Heart right ventricle (tissue), 16 donors: ENCODE measurements around the gene TCF7L2. TPM values are rescaled to one million over a fixed set of nuclear protein-coding genes. Genes with fewer than 3 reads are reported as not detected.

Experiments used
- ATAC-seq, 8 donors: fragments of 200-7000 bp; cut with Tn5 transposase; one replicate each; pipeline ENCODE4 v1.9.1; 2020; ENCODE audit warnings: mild to moderate bottlenecking in 8 of 8, moderate library complexity in 8 of 8, moderate number of reproducible peaks in 1 of 8
- DNase-seq, 2 donors: peaks; one replicate each; pipeline ENCODE4 v3.0.0-alpha.2; 2020
- H3K27ac ChIP-seq, 10 donors: fragments of 200-600 bp; sonication (generic) in 2 of 10; one replicate each; pipeline versions ENCODE4 v1.5.0 to v1.8.0; 2020 to 2022; ENCODE audit warnings: mild to moderate bottlenecking in 3 of 10
- H3K27me3 ChIP-seq, 7 donors: fragments of 200-600 bp; one replicate each; pipeline ENCODE4 v1.8.0; 2021 to 2022; ENCODE audit warnings: mild to moderate bottlenecking in 2 of 7
- H3K36me3 ChIP-seq, 9 donors: fragments of 200-600 bp; sonication (generic) in 1 of 9; one replicate each; pipeline versions ENCODE4 v1.5.0 to v1.8.0; 2020 to 2022; ENCODE audit warnings: mild to moderate bottlenecking in 2 of 9
- H3K4me1 ChIP-seq, 9 donors: fragments of 200-600 bp; sonication (generic) in 1 of 9; one replicate each; pipeline versions ENCODE4 v1.5.0 to v1.8.0; 2020 to 2022; ENCODE audit warnings: mild to moderate bottlenecking in 4 of 9
- H3K4me3 ChIP-seq, 10 donors: fragments of 200-600 bp; sonication (generic) in 2 of 10; one replicate each; pipeline versions ENCODE4 v1.5.0 to v1.8.0; 2020 to 2022; ENCODE audit warnings: mild to moderate bottlenecking in 7 of 10, moderate library complexity in 2 of 10
- H3K9me3 ChIP-seq, 11 donors: fragments of 200-600 bp in 10 of 11; sonication (generic) in 2 of 11; one replicate each; pipeline versions ENCODE4 v1.5.0 to v1.8.0; 2013 to 2022; ENCODE audit warnings: mild to moderate bottlenecking in 2 of 11, control low read depth in 1 of 11, moderate library complexity in 1 of 11
- WGBS, 2 donors: extraction: QIAGEN DNeasy Blood & Tissue Kit; methylation state at CpG; one replicate each; pipeline ENCODE4 v1.1.7; 2013; ENCODE audit warnings: inconsistent platforms in 1 of 2; 5-methylcytosine and 5-hydroxymethylcytosine counted together
- intact Hi-C, 10 donors: fragments of 100-400 bp; cut with DNase I; formaldehyde crosslinking; loops; one replicate each; pipeline versions ENCODE4 v1.11.1 to v1.14.2; 2022
- polyA plus RNA-seq, 2 donors: library from polyadenylated mRNA; stranded (reverse); fragments of 200-250 nt; gene quantifications; one replicate each; pipeline ENCODE4 v1.2.3, GENCODE V29; 2013
- total RNA-seq, 10 donors: library from RNA; stranded (reverse); fragmentation: NEBNext Ultra II Directional in 3 of 10; extraction: Animal tissue kit (Norgen Biotek cat#: 25700) in 3 of 10; gene quantifications; one replicate each; pipeline versions ENCODE4 v1.2.1 to v1.2.4, GENCODE V29; 2021 to 2023
- TF ChIP-seq, protein P1 (sequence below), 9 donors: fragments of 200-600 bp; sonication (generic) in 2 of 9; IDR thresholded peaks; one replicate each; pipeline versions ENCODE4 v1.5.0 to v1.8.0; 2021 to 2022; ENCODE audit warnings: antibody characterized with exemption in 9 of 9, mild to moderate bottlenecking in 5 of 9, moderate library complexity in 1 of 9
- donor health status: Arrhythmogenic right ventricular cardiomyopathy.
- donor health status: ischemic (EF 13 %, LVEDD 7.1; RV severe dilation, severe dysfunction).
- donor health status: healthy with polysubstance abuse.
- donor health status: DM: no; HTN: yes; CAD: no.
- donor health status: DM: no; HTN: no; CAD: no.
- donor health status: ischemic (EF 25% LVEDD 6.9; RV normal size, moderate dysfunction).
- donor health status: ischemic (EF 25% LVEDD 5.7; RV mildly dilated, moderate dysfunction).
- donor health status: healthy.
- donor health status: DM: yes; HTN: yes; CAD: no.
- donor health status: Ischemic cardiomyopathy.
- donor health status: ischemic (EF 35%, LVEDD 5.7; RV mildly dilated, moderate dysfunction).
- donor health status: nonischemic (EF 11% LVEDD 7.7; RV severe dilation, severe dysfunction).
- donor health status: DM: yes; HTN: yes; CAD: no.
- donor health status: PGD.
- donor health status: ischemic (EF 29% LVEDD 5.4; RV normal size, mild dysfunction).
- donor health status: nonischemic (EF 23%, LVEDD 6.1; RV moderate dilation, normal function).

Gene TCF7L2
- total and polyA plus RNA-seq, 12 donors = 3.6 to 15.8 (median 11.8) TPM

DNA sequence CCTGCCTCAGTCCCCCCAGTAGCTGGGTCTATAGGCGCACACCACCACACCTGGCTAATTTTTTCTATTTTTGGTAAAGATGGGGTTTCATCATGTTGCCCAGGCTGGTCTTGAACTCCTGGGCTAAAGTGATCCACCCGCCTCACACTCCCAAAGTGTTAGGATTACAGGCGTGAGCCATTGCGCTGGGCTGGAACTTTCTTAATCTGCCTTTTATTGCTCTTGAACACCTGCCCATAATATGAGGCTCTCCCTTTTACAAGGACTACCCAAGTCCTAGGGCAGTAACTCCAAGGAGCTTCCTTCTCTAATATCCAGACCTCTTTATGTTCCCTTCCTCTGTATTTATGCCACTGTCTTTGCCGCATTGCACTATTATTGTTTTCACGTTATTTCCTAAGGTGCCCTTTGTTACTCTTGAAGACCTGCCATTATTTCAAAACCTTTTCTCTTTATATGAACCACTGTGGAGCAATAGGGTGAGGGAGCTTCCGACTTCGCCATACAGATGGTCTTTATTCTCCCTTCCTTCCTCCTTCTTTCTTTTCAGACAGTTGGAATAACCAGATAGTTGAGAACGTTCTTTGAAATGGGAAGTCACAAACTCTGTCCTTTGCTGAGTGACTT is 36.3 kb upstream of the TCF7L2 start:
- H3K36me3 ChIP-seq = no peaks in the 10 kb centered on the region
- H3K27ac ChIP-seq = no peak overlapping the region
- intact Hi-C loops = no loop called here
- 88 to 89% methylated on average over 9 of the region's 9 CpGs for WGBS, 2 donors
- TF ChIP-seq, protein P1, sequence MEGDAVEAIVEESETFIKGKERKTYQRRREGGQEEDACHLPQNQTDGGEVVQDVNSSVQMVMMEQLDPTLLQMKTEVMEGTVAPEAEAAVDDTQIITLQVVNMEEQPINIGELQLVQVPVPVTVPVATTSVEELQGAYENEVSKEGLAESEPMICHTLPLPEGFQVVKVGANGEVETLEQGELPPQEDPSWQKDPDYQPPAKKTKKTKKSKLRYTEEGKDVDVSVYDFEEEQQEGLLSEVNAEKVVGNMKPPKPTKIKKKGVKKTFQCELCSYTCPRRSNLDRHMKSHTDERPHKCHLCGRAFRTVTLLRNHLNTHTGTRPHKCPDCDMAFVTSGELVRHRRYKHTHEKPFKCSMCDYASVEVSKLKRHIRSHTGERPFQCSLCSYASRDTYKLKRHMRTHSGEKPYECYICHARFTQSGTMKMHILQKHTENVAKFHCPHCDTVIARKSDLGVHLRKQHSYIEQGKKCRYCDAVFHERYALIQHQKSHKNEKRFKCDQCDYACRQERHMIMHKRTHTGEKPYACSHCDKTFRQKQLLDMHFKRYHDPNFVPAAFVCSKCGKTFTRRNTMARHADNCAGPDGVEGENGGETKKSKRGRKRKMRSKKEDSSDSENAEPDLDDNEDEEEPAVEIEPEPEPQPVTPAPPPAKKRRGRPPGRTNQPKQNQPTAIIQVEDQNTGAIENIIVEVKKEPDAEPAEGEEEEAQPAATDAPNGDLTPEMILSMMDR (IDR thresholded peaks at IDR 0.05) = no peak
- H3K9me3 ChIP-seq = no peaks in the 10 kb centered on the region
- no peak overlapping the region for H3K4me3 ChIP-seq
- H3K27me3 ChIP-seq = no peaks in the 10 kb centered on the region
- peaks cover 0 to 6% (median 0%) of the 10 kb centered on the region in 9 donors for H3K4me1 ChIP-seq
- DNase-seq = no peak
- no peak for ATAC-seq

DNA sequence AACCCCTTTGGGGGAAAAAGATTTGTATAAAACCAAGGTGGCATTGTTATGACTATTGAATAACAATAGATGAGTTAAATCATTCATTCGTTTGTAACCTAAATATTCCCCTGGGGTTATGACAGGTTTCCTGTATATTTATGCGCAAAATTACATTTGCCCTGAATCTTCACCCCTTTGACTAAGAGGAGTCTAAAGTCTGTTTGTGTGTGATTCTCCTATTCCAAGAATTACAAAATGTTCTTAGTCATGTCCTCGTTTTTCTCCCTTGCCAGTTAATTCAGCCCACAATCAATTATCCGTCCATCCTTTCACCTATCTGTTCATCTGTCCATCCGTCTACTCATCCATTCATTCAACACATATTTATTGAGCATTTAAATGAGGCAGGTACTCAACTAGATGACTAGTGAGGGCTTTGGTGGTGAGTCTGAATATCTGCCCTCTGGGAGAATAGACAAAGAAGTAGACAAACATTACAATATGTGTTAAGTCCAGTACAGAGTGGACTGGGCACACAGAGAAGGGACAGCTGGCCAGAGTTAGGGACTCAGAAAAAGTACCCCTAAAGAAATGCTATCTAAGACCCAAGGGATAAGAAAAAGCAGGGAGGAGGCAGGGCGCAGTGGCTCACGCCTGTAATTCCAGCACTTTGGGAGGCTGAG is 35.6 kb upstream of the TCF7L2 start:
- intact Hi-C loops = no loop called here
- Histone ChIP-seq H3K36me3 (no peaks in the 10 kb centered on the region), H3K27me3 (no peaks in the 10 kb centered on the region), H3K4me1 (peaks cover 0 to 6% (median 0%) of the 10 kb centered on the region in 9 donors), H3K9me3 (no peaks in the 10 kb centered on the region), H3K27ac (no peak overlapping the region), H3K4me3 (no peak overlapping the region)
- no peak for ATAC-seq
- DNase-seq = no peak
- 81 to 86% methylated on average over 7 of the region's 7 CpGs for WGBS, 2 donors
- TF ChIP-seq, protein P1 (IDR thresholded peaks at IDR 0.05) = no peak

DNA sequence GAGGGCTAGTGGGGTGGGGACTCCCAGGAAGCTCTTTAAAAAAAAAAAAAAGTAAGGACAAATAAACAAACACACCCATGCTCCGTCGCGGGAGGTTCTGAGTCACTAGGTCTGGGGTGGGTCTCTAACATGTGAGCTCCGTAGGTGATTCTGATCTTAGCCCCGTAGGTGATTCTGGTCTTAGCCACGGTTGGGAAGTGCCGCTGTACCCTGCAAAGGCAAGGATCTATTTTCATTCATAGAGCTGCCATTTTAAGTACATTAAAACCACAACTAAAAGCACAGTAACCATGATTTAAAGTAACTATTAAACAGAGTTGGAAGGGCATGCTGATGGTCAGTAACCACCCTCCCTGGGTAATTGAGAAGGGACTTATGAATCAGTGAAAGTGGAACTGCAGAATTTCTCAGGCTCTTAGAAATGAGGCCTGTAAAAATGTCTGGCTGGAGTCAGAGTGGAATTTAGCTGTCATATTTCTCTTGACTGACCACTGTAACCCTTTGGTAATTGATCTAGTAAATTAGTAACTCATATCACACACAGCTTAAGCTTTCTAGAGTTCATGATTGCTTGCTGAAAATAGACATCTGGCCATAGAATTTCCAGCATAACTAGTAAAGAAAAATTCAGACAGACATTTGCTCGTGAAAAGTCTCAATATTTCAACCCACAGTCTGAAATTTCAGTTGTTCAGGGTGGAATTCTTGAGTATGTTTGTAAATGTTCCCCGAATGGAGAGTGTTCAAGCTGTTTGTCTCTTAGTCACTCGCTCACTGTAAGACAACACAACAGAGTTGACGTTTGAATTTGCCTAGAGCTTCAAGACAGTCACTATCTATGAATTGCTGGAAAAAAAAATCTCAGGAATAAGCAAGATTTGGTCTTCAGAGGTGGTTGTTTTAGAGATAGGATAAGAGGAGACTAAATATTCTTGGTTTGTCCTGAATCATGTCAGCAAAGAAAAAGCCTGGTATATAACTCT is 34.2 kb upstream of the TCF7L2 start:
- Histone ChIP-seq H3K9me3 (no peaks in the 10 kb centered on the region), H3K4me3 (no peak overlapping the region), H3K27me3 (no peaks in the 10 kb centered on the region), H3K27ac (no peak overlapping the region), H3K4me1 (peaks cover 0 to 6% (median 0%) of the 10 kb centered on the region in 9 donors), H3K36me3 (no peaks in the 10 kb centered on the region)
- ATAC-seq (no peak), DNase-seq (no peak)
- 82 to 84% methylated on average over 11 of the region's 11 CpGs for WGBS, 2 donors
- intact Hi-C loops = no loop called here
- TF ChIP-seq, protein P1 (IDR thresholded peaks at IDR 0.05) = no peak

DNA sequence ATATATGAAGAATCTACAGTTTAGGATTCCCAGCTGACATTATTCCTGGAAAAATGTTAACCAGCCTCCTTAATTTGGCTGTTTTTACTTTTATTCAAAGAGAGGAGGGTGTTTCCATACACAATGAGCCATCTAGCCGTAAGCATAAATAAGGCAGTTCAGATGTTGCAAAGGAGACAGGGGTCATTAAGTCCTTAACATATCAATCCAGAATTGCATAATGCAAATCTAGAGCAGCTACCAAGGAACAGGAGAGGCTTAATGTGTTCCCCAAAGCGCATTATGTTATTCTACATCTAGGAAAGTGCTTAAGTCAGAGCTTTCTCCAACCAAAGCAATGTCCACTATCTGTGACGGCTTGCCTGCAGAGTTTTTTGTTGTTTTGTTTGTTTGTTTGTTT is 32.4 kb upstream of the TCF7L2 start:
- intact Hi-C loops = no loop called here
- DNase-seq = no peak
- TF ChIP-seq, protein P1 (IDR thresholded peaks at IDR 0.05) = no peak
- ATAC-seq = no peak
- Histone ChIP-seq H3K27me3 (no peaks in the 10 kb centered on the region), H3K36me3 (no peaks in the 10 kb centered on the region), H3K4me1 (peaks cover 0 to 2% (median 0%) of the 10 kb centered on the region in 9 donors), H3K27ac (no peak overlapping the region), H3K9me3 (no peaks in the 10 kb centered on the region), H3K4me3 (no peak overlapping the region)
- 95 to 96% methylated on average over 3 of the region's 3 CpGs for WGBS, 2 donors
